Tibial nerve (tissue), 4 donors: ENCODE data around the gene KRT26.

Experiments
- EP300 ChIP-seq, 2 donors: sonication (generic); formaldehyde crosslinking; IDR thresholded peaks; one replicate each; pipeline ENCODE4 v1.6.1; 2017; ENCODE audit warnings: antibody characterized with exemption in 2 of 2, mild to moderate bottlenecking in 1 of 2
- POLR2A ChIP-seq, 2 donors: fragments of 450-650 bp; IDR thresholded peaks; one replicate each; pipeline ENCODE4 v1.6.1; 2017; ENCODE audit warnings: antibody characterized with exemption in 2 of 2, mild to moderate bottlenecking in 2 of 2, moderate library complexity in 2 of 2
- TF ChIP-seq, protein P1 (sequence below), 5 experiments: fragments of 200-600 bp in 3 of 5; fragments of 450-650 bp in 2 of 5; sonication (generic) in 3 of 5; IDR thresholded peaks; one replicate each; pipeline ENCODE4 v1.5.1; 2016 to 2019; ENCODE audit warnings: antibody characterized with exemption in 5 of 5, mild to moderate bottlenecking in 3 of 5, moderate library complexity in 2 of 5

DNA sequence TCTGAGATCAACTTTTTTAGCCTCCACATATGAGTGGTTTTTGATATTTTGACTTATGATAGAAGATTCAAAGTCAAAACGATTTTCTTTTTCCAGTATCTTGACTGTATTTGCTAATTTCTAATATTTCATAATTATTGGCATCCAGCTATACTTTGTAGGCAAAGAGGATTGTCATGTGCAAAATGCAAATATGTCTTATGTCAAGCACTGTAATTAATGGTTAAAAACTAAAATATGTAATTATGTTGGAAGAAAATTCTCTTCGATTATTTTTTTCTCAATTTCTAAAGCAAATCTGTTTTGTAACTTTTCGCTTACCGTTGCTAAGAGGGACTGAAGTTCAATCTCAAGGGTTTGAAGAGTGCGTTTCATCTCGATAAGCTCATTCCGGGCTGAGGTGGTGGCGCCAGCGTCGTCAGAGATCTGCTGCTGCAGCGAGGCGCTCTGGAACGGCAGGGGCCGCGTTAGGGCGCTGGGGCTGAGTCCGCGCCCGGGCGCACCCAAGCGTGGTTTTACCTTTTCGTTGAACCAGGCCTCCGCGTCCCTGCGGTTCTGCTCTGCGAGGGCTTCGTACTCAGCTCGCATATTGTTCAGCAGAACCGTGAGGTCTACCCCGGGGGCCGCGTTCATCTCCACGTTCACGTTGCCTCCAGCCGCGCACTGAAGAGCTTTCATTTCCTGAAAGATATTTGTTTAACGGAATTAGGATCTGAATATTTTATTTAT is 7.3 kb upstream of the KRT26 start:
- TF ChIP-seq, protein P1, sequence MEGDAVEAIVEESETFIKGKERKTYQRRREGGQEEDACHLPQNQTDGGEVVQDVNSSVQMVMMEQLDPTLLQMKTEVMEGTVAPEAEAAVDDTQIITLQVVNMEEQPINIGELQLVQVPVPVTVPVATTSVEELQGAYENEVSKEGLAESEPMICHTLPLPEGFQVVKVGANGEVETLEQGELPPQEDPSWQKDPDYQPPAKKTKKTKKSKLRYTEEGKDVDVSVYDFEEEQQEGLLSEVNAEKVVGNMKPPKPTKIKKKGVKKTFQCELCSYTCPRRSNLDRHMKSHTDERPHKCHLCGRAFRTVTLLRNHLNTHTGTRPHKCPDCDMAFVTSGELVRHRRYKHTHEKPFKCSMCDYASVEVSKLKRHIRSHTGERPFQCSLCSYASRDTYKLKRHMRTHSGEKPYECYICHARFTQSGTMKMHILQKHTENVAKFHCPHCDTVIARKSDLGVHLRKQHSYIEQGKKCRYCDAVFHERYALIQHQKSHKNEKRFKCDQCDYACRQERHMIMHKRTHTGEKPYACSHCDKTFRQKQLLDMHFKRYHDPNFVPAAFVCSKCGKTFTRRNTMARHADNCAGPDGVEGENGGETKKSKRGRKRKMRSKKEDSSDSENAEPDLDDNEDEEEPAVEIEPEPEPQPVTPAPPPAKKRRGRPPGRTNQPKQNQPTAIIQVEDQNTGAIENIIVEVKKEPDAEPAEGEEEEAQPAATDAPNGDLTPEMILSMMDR (IDR thresholded peaks at IDR 0.05), result no peak
- no peak for TF ChIP-seq POLR2A (IDR thresholded peaks at IDR 0.05)
- TF ChIP-seq EP300 (IDR thresholded peaks at IDR 0.05), result no peak
